ENCODE measurements around the gene SMIM30.

The SMIM30 gene

GRCh38 chr7:113099284-113099919 is 19.0 kb downstream of the SMIM30 start:
- DNase-seq, result no peak

GRCh38 chr7:113094517-113095249 is 23.7 kb downstream of the SMIM30 start:
- DNase-seq, result no peak

- DNase-seq, result no peak
Measured at GRCh38 chr7:113093561-113093960, 24.8 kb downstream of the SMIM30 start.

- DNase-seq, result no peak
Measured at GRCh38 chr7:113092762-113093161, 25.6 kb downstream of the SMIM30 start.

- DNase-seq, result peak; percentile 20
Measured at GRCh38 chr7:113087071-113087998, 31.0 kb downstream of the SMIM30 start.

- DNase-seq, result peak; percentile 30
Measured at GRCh38 chr7:113086431-113086888, 31.9 kb downstream of the SMIM30 start, which contains the start of gene GPR85. Gene GPR85, minus strand, starts transcription at chr7:113086827. Its CDS starts 2,106 bp downstream, at chr7:113084721.

GRCh38 chr7:113085781-113086390 is 32.5 kb downstream of the SMIM30 start:
- no peak for DNase-seq

GRCh38 chr7:113084496-113085172 is 33.7 kb downstream of the SMIM30 start:
- no peak for DNase-seq

DNA sequence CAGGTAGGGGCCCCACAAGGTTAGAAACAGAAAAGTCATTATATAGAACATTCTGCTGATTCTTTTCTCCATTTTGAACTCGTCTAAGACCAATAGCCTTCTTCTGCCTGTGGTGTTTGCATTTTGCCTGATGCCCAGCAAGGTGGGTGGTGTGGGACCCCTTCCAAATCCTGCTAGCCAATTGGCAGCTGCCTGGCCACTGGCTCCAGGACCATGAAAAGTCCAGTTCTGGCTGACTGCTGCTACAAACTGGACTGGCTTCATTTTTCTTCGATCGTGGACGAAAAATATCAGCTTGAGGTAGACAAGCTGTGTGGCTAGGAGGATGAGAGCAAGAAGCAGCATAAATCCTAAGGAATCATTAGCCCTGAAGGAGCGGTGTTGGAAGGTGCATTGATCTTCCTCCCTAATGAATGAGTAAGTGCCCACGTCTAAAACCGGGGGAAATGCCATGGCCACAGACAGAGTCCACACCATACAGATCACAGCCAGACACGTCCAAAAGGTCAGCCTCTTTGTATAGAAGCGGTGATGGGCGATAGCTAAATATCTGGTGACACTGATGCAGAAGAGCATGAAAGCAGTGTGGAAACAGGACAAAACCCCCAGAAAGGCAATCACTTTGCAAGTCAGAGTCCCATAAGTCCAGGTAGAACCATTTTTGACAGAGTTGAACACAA is 34.4 kb downstream of the SMIM30 start:
- no peak for DNase-seq

DNA sequence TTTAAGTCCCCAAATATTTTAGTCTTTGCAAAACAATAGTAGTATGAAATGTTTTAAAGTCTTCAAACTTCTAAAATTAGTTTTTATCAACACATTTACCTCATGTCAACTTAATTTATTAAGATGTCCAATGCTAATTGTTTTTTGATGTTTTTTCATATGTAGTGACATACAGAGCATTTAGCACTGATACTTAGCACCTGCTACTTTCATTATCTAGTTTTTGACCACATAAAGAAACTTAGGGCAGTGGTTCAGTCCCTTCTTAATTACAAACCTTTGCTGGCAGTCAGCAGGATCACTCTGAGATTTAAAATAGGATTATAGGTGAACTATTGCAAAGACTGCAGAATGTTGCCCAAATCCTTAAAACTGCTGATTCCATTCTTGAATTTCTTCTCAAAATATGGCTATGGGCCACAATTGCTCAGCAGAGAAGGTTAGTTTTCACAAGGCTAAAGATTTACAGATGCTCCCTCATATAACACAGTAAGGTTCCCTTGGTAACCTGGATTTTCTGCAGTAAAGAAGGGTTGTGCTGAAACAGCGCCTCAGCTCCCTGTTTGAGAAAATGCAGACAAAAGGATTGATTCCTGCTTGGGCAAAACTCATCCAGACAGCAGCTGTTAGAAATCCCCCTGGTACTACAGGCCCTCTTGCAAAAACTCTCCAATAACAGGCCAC is 35.1 kb downstream of the SMIM30 start:
- DNase-seq, result no peak

DNA sequence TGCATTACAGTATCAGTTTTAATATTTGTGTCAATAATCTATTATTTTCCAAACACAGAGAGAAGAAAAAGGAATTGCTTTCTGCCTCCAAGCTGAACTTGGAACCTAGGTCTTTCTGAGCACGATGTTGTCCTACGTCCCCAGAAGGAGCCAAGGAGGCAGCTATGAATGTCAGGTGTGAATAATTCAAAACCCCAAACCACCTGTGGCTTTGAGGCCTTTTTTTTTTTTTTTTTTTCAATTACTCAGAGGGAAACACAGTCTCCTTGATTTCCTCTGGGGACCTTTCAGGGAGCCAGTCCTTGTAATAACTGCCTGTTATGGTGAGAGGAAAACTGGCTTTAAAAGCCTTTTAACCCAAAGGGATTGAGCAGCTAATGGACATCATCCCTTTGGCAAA is 40.0 kb downstream of the SMIM30 start:
- DNase-seq, result no peak

DNA sequence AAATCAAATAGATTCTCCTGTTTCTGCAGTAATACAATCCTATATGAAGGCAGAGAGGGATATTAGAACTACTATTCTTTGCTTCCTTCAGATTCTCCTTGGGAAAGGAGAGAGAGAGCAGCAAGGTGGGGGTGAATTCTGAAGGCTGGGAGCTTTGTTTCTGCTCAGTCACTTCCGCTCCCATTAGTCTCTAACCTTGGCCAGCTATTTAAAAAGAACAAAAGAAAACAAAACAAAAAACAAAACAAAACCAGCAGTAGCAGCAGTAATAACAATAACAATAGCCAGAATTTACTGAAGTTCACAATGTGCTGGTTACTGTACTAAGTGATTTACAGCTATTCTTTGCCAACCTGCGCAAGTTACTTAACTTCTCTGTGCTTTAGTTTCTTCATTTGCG is 41.7 kb downstream of the SMIM30 start:
- DNase-seq, result no peak

- DNase-seq, result peak; percentile 77
Measured at GRCh38 chr7:113071465-113071864, 46.9 kb downstream of the SMIM30 start.

Measured in suppressor macrophage treated with lipopolysaccharide for 4 hours (primary cell).